Stimulated activated CD4-positive, alpha-beta T cell treated with anti-CD3 and anti-CD28 coated beads, Interleukin-1b, Interleukin-23, amount 100 ng/mL, for 48 hours (primary cell): ENCODE measurements around the gene PRR18.

Source experiments
- DNase-seq: peaks from one replicate; pipeline ENCODE4 v3.0.0-alpha.2; 2020

The PRR18 gene

GRCh38 chr6:166333172-166333995 lies 25.2 kb upstream of the PRR18 start:
- no peak for DNase-seq

- DNase-seq, result no peak
Observed at GRCh38 chr6:166331503-166332415, 23.6 kb upstream of the PRR18 start.

- DNase-seq, result no peak
Observed at GRCh38 chr6:166330612-166331011, 22.4 kb upstream of the PRR18 start.

- DNase-seq, result no peak
Observed at GRCh38 chr6:166325383-166326042, 17.3 kb upstream of the PRR18 start.

- DNase-seq, result no peak
Observed at GRCh38 chr6:166323395-166323794, 15.2 kb upstream of the PRR18 start.

GRCh38 chr6:166318649-166319600 lies 10.7 kb upstream of the PRR18 start:
- no peak for DNase-seq

GRCh38 chr6:166318227-166318626 lies 10.0 kb upstream of the PRR18 start:
- no peak for DNase-seq

- DNase-seq, result no peak
Observed at GRCh38 chr6:166317261-166318212, 9.3 kb upstream of the PRR18 start.

- no peak for DNase-seq
Observed at GRCh38 chr6:166315436-166315835, 7.2 kb upstream of the PRR18 start.

GRCh38 chr6:166314454-166314853 lies 6.3 kb upstream of the PRR18 start:
- DNase-seq, result no peak

- no peak for DNase-seq
Observed at GRCh38 chr6:166313255-166314070, 5.3 kb upstream of the PRR18 start.

- DNase-seq, result no peak
Observed at GRCh38 chr6:166312832-166313231, 4.6 kb upstream of the PRR18 start.

- DNase-seq, result no peak
Observed at GRCh38 chr6:166310634-166311033, 2.4 kb upstream of the PRR18 start.

GRCh38 chr6:166309977-166310376 lies 1.8 kb upstream of the PRR18 start:
- no peak for DNase-seq

GRCh38 chr6:166308769-166309589 lies 787 bp upstream of the PRR18 start:
- DNase-seq, result no peak

- no peak for DNase-seq
Observed at GRCh38 chr6:166307082-166308032, 835 bp downstream of the PRR18 start.

GRCh38 chr6:166306378-166307081 lies 1.7 kb downstream of the PRR18 start:
- DNase-seq, result no peak
